Glomerular visceral epithelial cell (primary cell): ENCODE data around the gene DHX15.
"Not testable (repeated sequence)": the region's sequence is repeated elsewhere in the genome, so short reads cannot be mapped to it uniquely, and the experiment has no call there.

Experiments
- DNase-seq: peaks from one replicate; pipeline ENCODE4 v3.0.0-alpha.2; 2016; ENCODE audit errors: extremely low spot score

Gene DHX15

DNA sequence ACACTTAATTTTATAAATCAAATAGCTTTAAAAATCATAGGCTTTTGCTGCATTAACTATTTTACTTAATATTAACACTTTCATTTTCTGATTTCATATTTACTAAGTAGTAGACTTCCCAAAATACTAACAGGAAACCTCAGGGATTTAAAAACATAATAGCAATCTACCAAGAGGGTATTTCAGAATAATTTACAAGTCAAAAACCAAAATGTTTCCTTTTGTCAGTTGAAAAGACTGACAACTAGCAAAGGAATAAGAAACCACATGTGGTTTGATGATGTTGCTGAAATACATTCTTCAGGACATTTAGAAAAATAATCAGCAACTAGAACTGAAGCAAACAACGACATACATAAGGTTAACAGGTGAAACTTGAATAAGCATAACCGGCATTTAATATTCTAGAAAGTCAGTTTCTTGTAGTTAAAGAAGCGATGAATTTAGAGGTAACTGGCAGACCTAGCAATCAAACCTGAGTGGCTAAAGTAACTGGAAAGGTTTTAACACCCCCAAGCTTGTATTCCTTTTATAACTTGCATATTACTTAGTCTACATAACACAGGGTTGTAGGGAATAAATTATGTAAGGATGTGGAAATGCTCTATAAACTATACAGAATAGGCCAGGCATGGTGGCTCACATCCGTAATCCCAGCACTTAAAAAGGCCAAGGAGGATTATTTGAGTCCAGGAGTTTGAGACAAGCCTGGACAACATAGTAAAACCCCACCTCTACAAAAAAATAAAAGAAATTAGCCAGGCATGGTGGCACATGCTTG is 40.0 kb downstream of the DHX15 start:
- no peak for DNase-seq

DNA sequence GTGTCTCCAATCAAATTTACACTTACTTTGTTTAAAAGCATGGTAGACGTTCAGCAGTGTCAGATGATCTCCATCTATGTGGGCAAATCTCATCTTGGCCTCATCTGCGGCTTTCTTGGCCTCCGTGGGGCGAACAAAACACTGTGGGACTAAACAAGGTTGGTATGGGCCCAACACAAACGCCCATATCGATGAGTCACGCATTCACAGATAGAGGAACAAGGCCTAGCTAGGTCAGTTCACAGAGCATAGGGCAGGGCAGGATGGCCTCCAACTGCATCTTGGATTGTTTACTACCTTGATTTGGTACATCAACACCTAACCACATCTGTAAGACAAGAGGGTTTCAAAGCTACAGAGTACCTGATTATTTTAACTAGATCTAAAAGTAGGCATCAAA is 47.3 kb downstream of the DHX15 start:
- DNase-seq: no peak

DNA sequence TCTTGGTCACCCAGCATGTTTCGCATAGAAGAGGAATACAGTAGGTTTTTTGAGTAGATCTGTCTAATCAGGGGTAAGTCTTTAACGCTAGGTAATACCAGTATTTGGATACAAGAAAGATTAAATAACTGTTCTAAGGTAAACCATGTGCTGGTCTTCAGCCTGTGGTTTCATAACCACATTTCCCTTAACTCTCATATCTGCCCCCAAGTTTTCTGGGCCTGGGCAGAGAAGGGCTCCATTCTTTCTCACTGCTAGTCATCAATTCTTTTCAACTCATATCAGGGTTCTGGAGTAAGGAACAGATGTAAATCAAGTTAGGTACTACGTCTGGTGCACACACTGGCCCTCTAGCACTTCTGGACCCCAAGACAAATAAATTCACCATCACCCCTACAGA is 49.0 kb downstream of the DHX15 start:
- DNase-seq: no peak

DNA sequence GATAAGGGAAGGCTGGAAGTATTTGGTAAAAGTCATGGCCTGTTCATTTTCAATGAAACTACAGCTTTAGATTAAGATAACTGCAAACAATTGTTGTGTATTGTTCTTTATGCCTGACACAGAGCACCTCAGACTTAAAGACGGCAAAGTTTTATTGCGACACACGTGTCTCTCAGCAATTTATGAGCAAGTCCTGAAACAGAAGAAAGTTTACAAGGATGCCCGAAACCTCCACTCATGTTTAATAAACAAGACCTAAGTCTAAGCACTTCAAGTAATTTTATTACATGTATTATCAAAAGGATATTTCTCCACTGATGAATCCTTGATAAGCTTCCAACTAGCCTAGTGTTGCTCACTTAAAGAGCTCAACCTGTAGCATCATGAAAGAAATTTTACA is 51.0 kb downstream of the DHX15 start:
- DNase-seq: no peak

DNA sequence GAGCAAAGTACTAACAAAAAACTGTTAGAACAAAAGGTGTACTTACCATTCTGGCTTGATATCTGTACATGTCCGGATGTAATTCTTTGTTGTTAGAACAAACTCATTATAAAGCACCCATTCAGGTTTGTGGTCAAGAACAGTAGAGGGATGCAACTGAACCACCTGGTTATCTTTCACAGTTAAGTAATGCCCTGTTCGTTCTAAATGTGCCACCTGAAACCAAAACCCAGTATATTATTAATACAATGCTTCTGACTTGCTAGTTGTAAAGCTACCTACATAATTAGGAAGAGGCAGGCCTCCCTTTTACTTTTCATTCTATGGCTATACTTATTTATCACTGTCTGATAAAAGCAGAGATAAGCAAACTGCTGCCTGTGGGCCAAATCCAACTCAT is 54.8 kb downstream of the DHX15 start:
- DNase-seq: no peak

DNA sequence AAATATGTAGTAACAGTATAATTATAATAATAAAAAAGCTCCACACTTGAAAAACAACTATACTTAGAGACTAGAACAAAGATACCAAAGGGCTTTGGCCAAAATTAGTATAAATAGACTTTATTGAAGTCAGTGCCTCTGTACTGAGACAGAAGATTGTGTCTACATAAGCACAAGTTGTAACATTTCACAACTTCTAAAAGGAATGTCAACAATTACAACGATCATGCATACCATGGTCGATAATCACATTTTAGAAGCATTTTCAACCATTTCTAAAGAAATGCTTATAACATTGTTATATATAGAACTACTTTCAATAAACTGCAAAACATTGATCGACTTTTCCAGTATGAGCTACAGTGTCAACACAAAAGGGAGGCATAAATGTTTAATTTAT is 57.0 kb downstream of the DHX15 start:
- DNase-seq: no peak

DNA sequence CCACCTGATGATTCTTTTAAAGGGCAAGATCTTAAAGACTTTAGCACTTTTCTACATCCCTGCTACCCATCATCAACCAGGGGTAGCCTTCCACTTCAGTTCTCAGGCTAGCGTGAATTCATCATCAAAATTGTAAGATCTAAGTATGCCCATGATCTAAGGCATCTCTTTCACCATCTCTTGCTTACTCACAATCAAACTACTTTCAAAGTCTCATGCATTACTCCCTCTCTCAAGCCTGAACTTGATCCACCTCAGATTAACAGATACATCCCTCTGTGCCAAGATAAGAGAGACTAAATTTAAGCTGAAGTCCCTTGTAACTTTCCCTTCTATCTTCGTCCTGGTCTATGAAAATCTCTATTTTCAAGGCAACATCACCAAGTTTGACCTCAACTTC is 62.8 kb downstream of the DHX15 start:
- no peak for DNase-seq

DNA sequence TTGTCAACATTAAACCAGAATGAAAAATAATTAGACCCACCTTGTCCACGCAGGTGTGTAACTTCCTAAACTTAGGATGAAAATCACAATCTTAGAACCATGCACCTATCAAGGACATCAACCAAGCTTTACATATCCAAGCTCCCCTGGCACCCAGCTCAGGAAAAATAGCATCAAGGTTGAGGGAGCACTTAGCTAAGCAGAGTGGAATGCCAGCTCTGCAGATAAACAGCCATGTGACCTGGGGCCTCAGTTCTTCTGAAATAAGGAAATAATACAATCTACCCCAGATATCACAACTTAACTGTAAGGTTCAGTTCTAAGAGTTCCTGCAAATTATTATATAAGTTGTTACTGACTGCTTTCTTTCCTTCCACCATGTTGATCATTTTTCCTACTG is 64.7 kb downstream of the DHX15 start:
- DNase-seq: peak; percentile 40

DNA sequence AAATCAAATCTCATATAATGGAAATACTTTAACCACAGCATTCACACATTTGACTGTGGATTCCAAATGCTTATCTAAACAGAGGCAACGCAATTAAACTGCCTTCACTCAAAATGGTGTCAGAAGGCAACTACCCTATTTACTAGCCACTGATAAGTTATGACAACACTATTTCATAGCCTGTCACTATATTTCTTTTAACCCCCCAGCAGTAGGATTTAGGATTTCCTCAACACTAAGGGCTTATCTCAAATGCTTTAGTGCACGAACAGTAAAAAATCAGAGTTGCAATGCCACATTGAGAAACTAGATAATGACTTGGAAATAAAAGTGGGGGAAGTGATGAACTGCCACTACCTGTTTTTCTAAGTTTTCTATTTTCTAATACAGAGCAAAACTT is 66.7 kb downstream of the DHX15 start:
- no peak for DNase-seq

DNA sequence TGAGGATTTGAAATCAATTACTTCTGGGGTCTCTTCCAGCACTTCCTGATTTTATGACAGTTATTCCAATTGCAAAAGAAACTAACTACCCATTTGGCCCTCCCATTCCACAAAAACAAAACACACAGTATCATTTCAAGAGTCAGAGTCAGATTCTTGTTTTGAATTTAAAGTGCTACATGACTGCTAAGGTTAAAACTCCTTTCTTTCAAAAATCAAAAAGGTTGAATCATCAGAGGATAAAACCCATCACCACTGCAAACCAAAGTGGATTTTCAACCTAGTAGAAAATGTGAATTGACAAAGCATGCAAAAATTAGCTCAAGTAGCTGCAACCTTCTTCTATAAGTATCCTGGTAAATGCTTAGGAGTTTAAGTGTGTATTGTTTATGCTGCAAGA is 67.4 kb downstream of the DHX15 start:
- no peak for DNase-seq

DNA sequence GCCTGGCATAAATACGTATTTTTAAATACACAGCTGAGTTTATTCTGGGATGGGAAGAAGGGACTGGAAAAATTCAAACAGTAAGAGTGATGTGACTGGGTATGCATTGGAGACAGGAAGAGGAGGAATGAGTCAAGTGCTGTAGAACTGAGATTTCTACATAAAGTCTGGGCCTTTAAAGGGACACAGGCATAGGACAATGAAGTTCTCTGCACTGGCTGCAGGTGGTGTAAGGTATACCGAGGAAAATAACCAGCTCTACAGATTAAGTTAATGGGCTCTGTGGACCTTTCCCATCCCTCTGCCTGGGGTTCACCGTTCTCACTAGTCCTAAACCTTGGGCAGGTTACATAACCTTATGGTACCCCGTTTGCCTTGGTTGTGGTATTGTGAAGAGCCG is 68.7 kb downstream of the DHX15 start:
- DNase-seq: no peak

DNA sequence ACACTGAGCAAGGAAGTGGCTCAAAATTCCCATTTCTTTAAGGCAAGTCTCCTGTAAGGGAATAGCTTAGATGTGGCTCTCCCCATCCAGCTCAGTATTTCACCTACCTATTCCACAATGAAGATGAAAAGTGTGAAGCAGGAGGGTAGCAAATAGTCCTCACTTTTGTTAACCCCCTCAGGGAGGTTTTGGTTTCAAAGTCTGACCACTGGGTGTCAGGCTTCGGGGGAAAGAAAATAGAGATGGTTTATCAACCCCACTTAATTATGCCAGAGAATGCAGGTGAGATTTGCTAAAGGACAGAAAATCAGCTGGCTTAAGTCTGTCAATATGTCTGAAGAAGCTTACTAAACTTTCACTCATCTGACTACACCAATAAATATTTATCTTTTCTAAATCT is 69.5 kb downstream of the DHX15 start:
- no peak for DNase-seq

DNA sequence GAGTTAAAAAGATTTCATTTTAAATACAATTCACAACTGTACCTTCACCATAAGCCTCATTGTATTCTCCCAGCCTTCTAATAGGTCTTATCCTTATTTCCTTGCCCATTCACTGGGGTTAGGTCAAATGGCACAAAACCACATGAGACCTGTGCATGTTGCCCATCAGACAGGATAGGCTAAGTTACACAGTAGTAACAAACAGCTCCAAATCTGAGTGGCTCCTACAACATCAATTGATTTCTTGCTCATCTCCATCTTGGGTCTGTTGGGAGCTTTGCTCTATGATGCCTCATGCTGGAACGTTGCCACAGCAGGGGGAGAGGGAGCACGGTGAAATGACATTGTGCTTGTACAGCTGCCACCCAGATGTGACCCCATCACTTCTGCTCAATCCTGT is 70.6 kb downstream of the DHX15 start:
- DNase-seq: no peak

DNA sequence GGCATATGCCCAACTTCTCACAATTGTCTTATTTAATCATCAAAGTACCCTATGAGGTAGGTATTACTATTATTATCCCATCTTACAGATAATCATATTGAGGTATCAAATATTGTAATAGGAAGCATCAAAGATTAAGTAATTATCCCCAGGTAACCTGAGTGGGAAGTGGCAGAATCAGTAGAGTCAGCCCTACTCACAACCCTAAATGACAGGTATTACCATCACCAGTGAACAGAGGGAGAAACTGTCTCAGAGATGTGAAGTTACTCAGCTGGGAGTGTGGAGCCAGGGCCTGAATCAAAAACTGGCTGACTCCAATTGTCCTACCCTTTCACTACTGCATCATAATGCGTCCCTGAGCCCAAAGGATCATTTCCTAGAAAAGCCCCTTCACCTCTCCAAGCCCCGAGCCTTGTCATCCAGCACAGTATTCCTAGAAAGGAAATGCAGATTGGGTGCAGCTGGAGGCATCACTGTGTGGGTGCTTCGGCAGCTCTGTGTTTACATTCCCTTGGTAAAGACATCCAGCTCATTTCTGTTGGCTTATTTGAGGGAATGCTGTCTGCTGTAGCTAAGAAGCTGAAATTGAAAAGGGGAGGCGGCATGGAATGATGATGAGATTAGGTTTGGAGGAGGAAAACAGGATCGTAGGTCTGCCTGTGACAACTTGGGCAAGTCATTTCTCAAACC is 72.8 kb downstream of the DHX15 start:
- DNase-seq: no peak

DNA sequence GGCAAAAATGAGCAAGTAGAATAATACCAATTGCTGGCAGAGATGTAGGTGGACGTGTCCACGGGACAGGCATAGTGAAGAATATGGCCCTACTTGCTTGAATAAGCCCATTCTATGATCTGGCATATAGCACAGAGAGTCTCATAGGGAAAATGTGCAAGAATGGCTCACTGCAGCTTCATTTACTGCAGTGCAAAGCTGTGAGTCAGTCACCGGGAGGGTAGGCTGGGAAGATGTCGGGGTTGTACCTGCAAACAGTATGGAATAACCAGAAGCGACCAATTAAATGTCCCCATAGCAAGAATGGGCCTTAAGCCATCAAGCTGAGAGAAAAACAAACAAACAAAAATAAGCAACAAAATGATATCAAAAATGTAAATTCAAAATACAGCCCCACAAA is 74.3 kb downstream of the DHX15 start:
- no peak for DNase-seq

DNA sequence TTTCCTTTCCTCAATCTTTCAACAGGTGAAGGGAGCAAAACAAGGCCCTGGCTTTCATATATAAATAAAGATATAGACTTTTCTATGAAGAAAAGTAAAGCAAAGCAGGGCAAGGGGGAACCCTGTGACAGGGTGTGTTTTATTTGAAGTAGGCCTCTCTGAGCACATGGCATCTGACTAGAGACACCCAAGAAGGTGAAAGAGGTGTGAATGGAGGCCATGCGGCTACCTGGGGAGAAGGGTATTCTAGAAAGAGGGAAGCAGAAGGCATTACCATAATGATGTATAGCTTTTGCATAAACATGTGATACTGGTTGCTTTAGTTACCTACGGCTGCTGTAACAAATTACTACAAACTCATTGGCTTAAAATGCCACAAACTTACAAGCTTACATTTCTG is 75.8 kb downstream of the DHX15 start:
- no peak for DNase-seq

DNA sequence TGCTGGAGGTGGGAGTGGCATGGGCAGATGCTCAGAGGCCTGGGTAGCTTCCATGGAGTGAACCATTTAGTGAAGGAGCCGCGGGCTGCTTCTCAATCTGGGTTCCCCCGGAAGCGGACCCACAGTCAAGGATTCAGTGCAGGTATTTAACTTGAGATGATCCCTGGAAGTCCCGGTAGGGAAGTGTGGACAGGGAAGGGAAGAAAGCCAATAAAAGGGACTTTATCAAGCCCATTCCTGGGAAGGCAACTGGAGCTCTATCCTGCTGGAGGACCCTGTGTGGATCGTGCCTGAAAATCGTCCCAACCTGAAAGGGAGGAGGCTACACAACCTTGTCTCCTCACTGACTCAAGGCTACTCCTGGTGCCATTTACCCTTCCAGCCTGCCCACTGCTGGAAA is 76.9 kb downstream of the DHX15 start:
- no peak for DNase-seq

DNA sequence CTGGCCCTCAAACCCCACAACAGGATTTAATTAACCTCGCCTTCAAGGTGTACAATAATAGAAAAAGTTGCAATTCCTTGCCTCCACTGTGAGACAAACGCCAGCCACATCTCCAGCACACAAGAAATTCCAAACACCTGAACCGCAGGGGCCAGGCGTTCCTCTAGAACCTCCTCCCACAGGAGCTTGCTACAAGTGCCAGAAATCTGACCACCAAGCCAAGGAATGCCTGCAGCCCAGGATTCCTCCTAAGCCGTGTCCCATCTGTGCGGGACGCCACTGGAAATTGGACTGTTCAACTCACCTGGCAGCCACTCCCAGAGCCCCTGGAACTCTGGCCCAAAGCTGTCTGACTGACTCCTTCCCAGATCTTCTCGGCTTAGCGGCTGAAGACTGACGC is 81.3 kb downstream of the DHX15 start:
- DNase-seq: not testable (repeated sequence)

DNA sequence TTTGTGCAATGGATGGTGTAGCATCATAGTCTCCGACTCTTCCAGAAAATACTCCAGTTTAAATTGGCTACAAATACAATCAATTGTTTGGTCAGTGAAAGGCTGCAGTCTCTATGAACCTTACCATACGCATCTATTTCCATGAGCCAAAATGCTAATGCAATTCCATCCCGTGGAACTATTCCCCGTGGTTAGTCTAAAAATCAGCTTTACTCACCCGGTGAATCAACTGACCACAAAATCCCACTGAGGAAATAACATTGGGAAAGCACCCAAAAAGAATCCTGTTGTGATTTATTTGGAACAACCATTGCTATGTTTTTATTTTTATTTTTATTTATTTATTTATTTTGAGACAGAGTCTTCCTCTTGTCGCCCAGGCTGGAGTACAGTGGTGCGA is 87.1 kb downstream of the DHX15 start:
- DNase-seq: no peak

DNA sequence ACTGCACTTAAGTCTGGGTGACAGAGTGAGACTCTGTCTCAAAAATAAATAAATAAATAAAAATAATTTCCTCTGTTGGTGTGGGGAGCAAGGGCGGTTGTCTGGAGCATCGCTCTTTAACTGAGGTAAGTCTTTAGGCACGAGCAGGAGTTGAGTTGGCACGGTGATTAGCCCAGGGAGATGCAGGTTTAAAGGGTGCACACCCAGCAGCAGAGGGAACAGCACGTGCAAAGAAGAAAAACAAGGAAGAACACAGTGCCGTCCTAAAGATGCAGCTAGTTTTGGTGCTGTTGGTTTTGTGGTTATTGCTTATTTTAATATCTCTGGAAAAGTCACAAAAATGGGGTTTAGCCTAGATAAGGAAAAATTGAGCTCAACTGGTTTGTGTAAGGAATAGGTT is 87.8 kb downstream of the DHX15 start:
- no peak for DNase-seq

DNA sequence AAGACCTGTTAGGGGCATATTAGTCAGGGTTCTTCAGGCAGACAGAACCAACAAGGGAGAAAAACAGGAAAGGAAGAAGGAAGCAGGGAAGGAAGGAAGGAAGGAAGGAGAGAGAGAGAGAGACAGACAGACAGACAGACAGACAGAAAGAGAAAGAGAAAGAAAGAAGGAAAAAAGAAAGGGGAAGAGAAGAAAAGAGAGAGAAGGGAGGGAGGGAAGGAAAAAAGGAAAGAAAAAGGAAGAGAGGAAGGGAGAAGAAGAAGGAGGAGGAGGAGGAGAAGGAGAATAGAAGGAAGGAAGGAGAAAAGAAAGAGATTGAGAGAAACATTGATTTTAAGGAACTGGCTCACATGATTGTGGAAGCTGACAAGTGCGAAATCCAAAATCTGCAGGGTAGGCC is 89.0 kb downstream of the DHX15 start:
- DNase-seq: no peak

DNA sequence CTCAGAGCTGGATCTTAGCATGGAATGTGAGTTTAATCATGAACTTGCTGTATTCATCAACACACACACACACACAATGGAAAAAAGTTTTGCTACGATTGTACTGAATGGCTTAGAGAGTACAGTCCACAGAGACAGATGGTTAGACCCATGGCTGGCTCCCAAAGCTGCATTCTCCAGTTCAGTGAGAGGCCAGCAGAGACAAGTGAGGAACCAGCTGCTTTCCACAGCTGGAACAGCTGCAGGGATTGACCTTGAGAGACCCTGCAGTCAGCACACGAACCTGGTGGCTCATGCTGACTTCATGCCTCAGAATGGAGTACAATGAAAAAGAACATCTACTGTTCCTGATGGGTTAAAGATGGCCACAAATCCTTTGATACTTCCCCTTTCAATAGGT is 94.5 kb downstream of the DHX15 start:
- no peak for DNase-seq

DNA sequence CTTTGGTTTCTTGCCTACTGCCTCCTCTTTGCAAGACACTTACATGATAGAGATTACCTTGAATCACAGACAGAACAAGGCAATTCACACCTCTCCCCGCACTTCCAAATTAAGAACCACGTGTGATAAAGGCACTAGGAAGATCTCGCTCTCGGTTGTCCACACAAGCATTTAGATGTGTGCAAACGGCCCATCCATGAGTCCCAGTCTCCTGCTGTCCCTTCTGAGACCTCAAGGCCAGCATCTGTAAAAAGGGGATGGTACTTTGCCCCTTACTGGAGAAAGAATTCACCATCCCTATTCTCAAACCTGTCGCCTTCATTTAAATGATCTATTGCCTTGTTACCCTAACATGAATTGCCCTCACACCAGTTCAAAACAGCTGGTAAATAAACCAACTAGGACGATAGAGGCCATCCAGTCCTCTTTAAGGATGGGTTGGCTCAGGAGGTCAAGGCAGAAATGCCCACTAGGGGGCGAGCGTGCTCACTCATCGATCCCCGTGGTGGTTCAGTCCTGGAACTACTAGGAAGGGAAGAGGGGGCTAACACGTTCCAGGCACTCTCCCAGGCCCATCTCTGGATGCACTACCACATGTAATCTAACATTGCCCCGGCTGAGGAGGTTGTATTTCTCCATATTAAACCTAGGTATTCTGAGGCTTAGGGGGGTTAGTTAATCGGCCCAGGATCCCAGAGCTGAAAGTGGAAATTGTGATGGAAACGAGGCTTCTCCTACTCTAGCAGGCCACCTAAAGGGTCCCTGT is 95.8 kb downstream of the DHX15 start:
- DNase-seq: peak; percentile 65
